Measurements from ENCODE around the gene CCNG2. TPM values are rescaled to one million over a fixed set of nuclear protein-coding genes. Genes with fewer than 3 reads are reported as not detected.

Gene CCNG2
- total RNA-seq, 1 experiment from 2014 or later, result 38.8 TPM

- H4K20me1 ChIP-seq (ENCODE audit: insufficient read depth, low read depth, low read length), result no peaks in the 10 kb centered on the region; the same call in 1 of the 2 replicates
- peak overlapping the region; percentile 76 for H3K4me3 ChIP-seq (ENCODE audit: low read length)
- no peak for DNase-seq
- peaks cover 19% of the 10 kb centered on the region for H3K36me3 ChIP-seq (ENCODE audit: insufficient read depth, low read length)
- H3K4me2 ChIP-seq (ENCODE audit: low read depth, low read length, poor library complexity, severe bottlenecking), result peak overlapping the region; percentile 84
- H3K79me2 ChIP-seq (ENCODE audit: low read length), result peaks cover 21% of the 10 kb centered on the region; the same call in 1 of the 2 replicates
- H3K27ac ChIP-seq (ENCODE audit: low read length), result no peak overlapping the region; the same call in 1 of the 2 replicates
- H2AFZ ChIP-seq (ENCODE audit: low read length), result no peak overlapping the region
- peak overlapping the region; percentile 85 for H3K9ac ChIP-seq (ENCODE audit: low read length)
- H3K4me1 ChIP-seq (ENCODE audit: low read length), result peaks cover 45% of the 10 kb centered on the region
- H3K27me3 ChIP-seq (ENCODE audit: low read length), result no peaks in the 10 kb centered on the region
- no peaks in the 10 kb centered on the region for H3K9me3 ChIP-seq (ENCODE audit: low read length)
- no peaks in the 10 kb centered on the region for H3K9me2 ChIP-seq (replicated peaks; ENCODE audit: insufficient read depth, low read length)
Observed at GRCh38 chr4:77158487-77158861, 1.5 kb downstream of the CCNG2 start.

- no peak overlapping the region for H2AFZ ChIP-seq (ENCODE audit: low read length)
- H3K79me2 ChIP-seq (ENCODE audit: low read length), result peaks cover 21% of the 10 kb centered on the region; the same call in 1 of the 2 replicates
- H3K4me3 ChIP-seq (ENCODE audit: low read length), result no peak overlapping the region
- peak overlapping the region; percentile 84 for H3K4me2 ChIP-seq (ENCODE audit: low read depth, low read length, poor library complexity, severe bottlenecking)
- no peak overlapping the region for H3K27ac ChIP-seq (ENCODE audit: low read length)
- peaks cover 19% of the 10 kb centered on the region for H3K36me3 ChIP-seq (ENCODE audit: insufficient read depth, low read length)
- H3K9me3 ChIP-seq (ENCODE audit: low read length), result no peaks in the 10 kb centered on the region
- no peak for DNase-seq
- no peaks in the 10 kb centered on the region for H3K9me2 ChIP-seq (replicated peaks; ENCODE audit: insufficient read depth, low read length)
- no peak overlapping the region for H3K9ac ChIP-seq (ENCODE audit: low read length)
- no peaks in the 10 kb centered on the region for H3K27me3 ChIP-seq (ENCODE audit: low read length)
- H3K4me1 ChIP-seq (ENCODE audit: low read length), result peaks cover 32% of the 10 kb centered on the region
- no peaks in the 10 kb centered on the region; the same call in 1 of the 2 replicates for H4K20me1 ChIP-seq (ENCODE audit: insufficient read depth, low read depth, low read length)
Observed at GRCh38 chr4:77159806-77160205, 2.8 kb downstream of the CCNG2 start.

- peaks cover 9% of the 10 kb centered on the region; the same call in 1 of the 2 replicates for H3K79me2 ChIP-seq (ENCODE audit: low read length)
- no peak overlapping the region for H3K9ac ChIP-seq (ENCODE audit: low read length)
- no peaks in the 10 kb centered on the region for H4K20me1 ChIP-seq (ENCODE audit: insufficient read depth, low read depth, low read length)
- no peak overlapping the region for H2AFZ ChIP-seq (ENCODE audit: low read length)
- H3K4me1 ChIP-seq (ENCODE audit: low read length), result peaks cover 11% of the 10 kb centered on the region
- peaks cover 37% of the 10 kb centered on the region for H3K36me3 ChIP-seq (ENCODE audit: insufficient read depth, low read length)
- no peak overlapping the region for H3K4me2 ChIP-seq (ENCODE audit: low read depth, low read length, poor library complexity, severe bottlenecking)
- no peak for DNase-seq
- H3K4me3 ChIP-seq (ENCODE audit: low read length), result no peak overlapping the region
- H3K27ac ChIP-seq (ENCODE audit: low read length), result no peak overlapping the region
- H3K27me3 ChIP-seq (ENCODE audit: low read length), result no peaks in the 10 kb centered on the region
- H3K9me3 ChIP-seq (ENCODE audit: low read length), result no peaks in the 10 kb centered on the region
- H3K9me2 ChIP-seq (replicated peaks; ENCODE audit: insufficient read depth, low read length), result no peaks in the 10 kb centered on the region
Observed at GRCh38 chr4:77163641-77164040, 6.6 kb downstream of the CCNG2 start.

GRCh38 chr4:77167173-77167572 lies 10.2 kb downstream of the CCNG2 start:
- Histone ChIP-seq H3K27me3 (ENCODE audit: low read length) (no peaks in the 10 kb centered on the region), H3K9ac (ENCODE audit: low read length) (no peak overlapping the region), H3K4me2 (ENCODE audit: low read depth, low read length, poor library complexity, severe bottlenecking) (no peak overlapping the region), H3K4me1 (ENCODE audit: low read length) (no peaks in the 10 kb centered on the region), H3K9me3 (ENCODE audit: low read length) (no peaks in the 10 kb centered on the region), H3K27ac (ENCODE audit: low read length) (no peak overlapping the region), H3K9me2 (replicated peaks; ENCODE audit: insufficient read depth, low read length) (no peaks in the 10 kb centered on the region), H2AFZ (ENCODE audit: low read length) (no peak overlapping the region), H3K79me2 (ENCODE audit: low read length) (no peaks in the 10 kb centered on the region), H4K20me1 (ENCODE audit: insufficient read depth, low read depth, low read length) (no peaks in the 10 kb centered on the region), H3K36me3 (ENCODE audit: insufficient read depth, low read length) (peaks cover 21% of the 10 kb centered on the region), H3K4me3 (ENCODE audit: low read length) (no peak overlapping the region)
- no peak for DNase-seq

GRCh38 chr4:77167866-77168265 lies 10.9 kb downstream of the CCNG2 start:
- H3K27ac ChIP-seq (ENCODE audit: low read length), result no peak overlapping the region
- H3K79me2 ChIP-seq (ENCODE audit: low read length), result no peaks in the 10 kb centered on the region
- H2AFZ ChIP-seq (ENCODE audit: low read length), result no peak overlapping the region
- no peaks in the 10 kb centered on the region for H3K9me3 ChIP-seq (ENCODE audit: low read length)
- no peaks in the 10 kb centered on the region for H3K9me2 ChIP-seq (replicated peaks; ENCODE audit: insufficient read depth, low read length)
- H3K36me3 ChIP-seq (ENCODE audit: insufficient read depth, low read length), result peaks cover 19% of the 10 kb centered on the region
- no peaks in the 10 kb centered on the region for H3K27me3 ChIP-seq (ENCODE audit: low read length)
- H3K9ac ChIP-seq (ENCODE audit: low read length), result no peak overlapping the region
- no peaks in the 10 kb centered on the region for H3K4me1 ChIP-seq (ENCODE audit: low read length)
- H4K20me1 ChIP-seq (ENCODE audit: insufficient read depth, low read depth, low read length), result no peaks in the 10 kb centered on the region
- no peak for DNase-seq
- no peak overlapping the region for H3K4me3 ChIP-seq (ENCODE audit: low read length)
- no peak overlapping the region for H3K4me2 ChIP-seq (ENCODE audit: low read depth, low read length, poor library complexity, severe bottlenecking)

GRCh38 chr4:77169481-77169880 lies 12.5 kb downstream of the CCNG2 start:
- Histone ChIP-seq H3K4me2 (ENCODE audit: low read depth, low read length, poor library complexity, severe bottlenecking) (no peak overlapping the region), H4K20me1 (ENCODE audit: insufficient read depth, low read depth, low read length) (no peaks in the 10 kb centered on the region), H3K9ac (ENCODE audit: low read length) (no peak overlapping the region), H3K27ac (ENCODE audit: low read length) (no peak overlapping the region), H3K27me3 (ENCODE audit: low read length) (no peaks in the 10 kb centered on the region), H3K79me2 (ENCODE audit: low read length) (no peaks in the 10 kb centered on the region), H3K9me3 (ENCODE audit: low read length) (no peaks in the 10 kb centered on the region), H3K4me3 (ENCODE audit: low read length) (no peak overlapping the region), H2AFZ (ENCODE audit: low read length) (no peak overlapping the region), H3K36me3 (ENCODE audit: insufficient read depth, low read length) (peaks cover 18% of the 10 kb centered on the region), H3K4me1 (ENCODE audit: low read length) (no peaks in the 10 kb centered on the region), H3K9me2 (replicated peaks; ENCODE audit: insufficient read depth, low read length) (no peaks in the 10 kb centered on the region)
- no peak for DNase-seq

GRCh38 chr4:77170926-77171325 lies 13.9 kb downstream of the CCNG2 start:
- no peaks in the 10 kb centered on the region for H3K27me3 ChIP-seq (ENCODE audit: low read length)
- no peak overlapping the region for H3K4me3 ChIP-seq (ENCODE audit: low read length)
- H3K9me3 ChIP-seq (ENCODE audit: low read length), result no peaks in the 10 kb centered on the region
- H3K4me2 ChIP-seq (ENCODE audit: low read depth, low read length, poor library complexity, severe bottlenecking), result no peak overlapping the region
- H3K9me2 ChIP-seq (replicated peaks; ENCODE audit: insufficient read depth, low read length), result no peaks in the 10 kb centered on the region
- no peak overlapping the region for H3K27ac ChIP-seq (ENCODE audit: low read length)
- no peaks in the 10 kb centered on the region for H3K79me2 ChIP-seq (ENCODE audit: low read length)
- no peaks in the 10 kb centered on the region for H3K4me1 ChIP-seq (ENCODE audit: low read length)
- DNase-seq, result no peak
- no peaks in the 10 kb centered on the region for H4K20me1 ChIP-seq (ENCODE audit: insufficient read depth, low read depth, low read length)
- no peak overlapping the region for H3K9ac ChIP-seq (ENCODE audit: low read length)
- H3K36me3 ChIP-seq (ENCODE audit: insufficient read depth, low read length), result peaks cover 9% of the 10 kb centered on the region
- H2AFZ ChIP-seq (ENCODE audit: low read length), result no peak overlapping the region

- DNase-seq, result no peak
- Histone ChIP-seq H3K4me3 (ENCODE audit: low read length) (no peak overlapping the region), H2AFZ (ENCODE audit: low read length) (no peak overlapping the region), H3K27me3 (ENCODE audit: low read length) (no peaks in the 10 kb centered on the region), H3K9me2 (replicated peaks; ENCODE audit: insufficient read depth, low read length) (no peaks in the 10 kb centered on the region), H3K27ac (ENCODE audit: low read length) (no peak overlapping the region), H3K9ac (ENCODE audit: low read length) (no peak overlapping the region), H3K4me1 (ENCODE audit: low read length) (no peaks in the 10 kb centered on the region), H4K20me1 (ENCODE audit: insufficient read depth, low read depth, low read length) (no peaks in the 10 kb centered on the region), H3K4me2 (ENCODE audit: low read depth, low read length, poor library complexity, severe bottlenecking) (no peak overlapping the region), H3K36me3 (ENCODE audit: insufficient read depth, low read length) (no peaks in the 10 kb centered on the region), H3K79me2 (ENCODE audit: low read length) (no peaks in the 10 kb centered on the region), H3K9me3 (ENCODE audit: low read length) (no peaks in the 10 kb centered on the region)
Observed at GRCh38 chr4:77172336-77172735, 15.3 kb downstream of the CCNG2 start.

GRCh38 chr4:77174426-77174825 lies 17.4 kb downstream of the CCNG2 start:
- H3K9ac ChIP-seq (ENCODE audit: low read length), result no peak overlapping the region
- H2AFZ ChIP-seq (ENCODE audit: low read length), result no peak overlapping the region
- H3K79me2 ChIP-seq (ENCODE audit: low read length), result no peaks in the 10 kb centered on the region
- no peaks in the 10 kb centered on the region for H3K9me2 ChIP-seq (replicated peaks; ENCODE audit: insufficient read depth, low read length)
- H3K4me1 ChIP-seq (ENCODE audit: low read length), result no peaks in the 10 kb centered on the region
- no peak overlapping the region for H3K4me2 ChIP-seq (ENCODE audit: low read depth, low read length, poor library complexity, severe bottlenecking)
- H3K27ac ChIP-seq (ENCODE audit: low read length), result no peak overlapping the region
- H4K20me1 ChIP-seq (ENCODE audit: insufficient read depth, low read depth, low read length), result no peaks in the 10 kb centered on the region
- no peaks in the 10 kb centered on the region for H3K36me3 ChIP-seq (ENCODE audit: insufficient read depth, low read length)
- DNase-seq, result no peak
- no peaks in the 10 kb centered on the region for H3K9me3 ChIP-seq (ENCODE audit: low read length)
- H3K27me3 ChIP-seq (ENCODE audit: low read length), result no peaks in the 10 kb centered on the region
- no peak overlapping the region for H3K4me3 ChIP-seq (ENCODE audit: low read length)
